Astrocyte of the spinal cord (primary cell): ENCODE measurements around the gene NKX3-2.

Experiments used
- DNase-seq: peaks from one replicate; pipeline ENCODE4 v3.0.0; 2011; ENCODE audit warnings: low read depth, low spot score
- H3K4me3 ChIP-seq: 2 replicates; pipeline ENCODE4 v1.5.1; 2011; ENCODE audit warnings: low read depth, mild to moderate bottlenecking, low read length, moderate library complexity
- CTCF ChIP-seq: IDR thresholded peaks from 2 replicates; pipeline ENCODE4 v1.5.1; 2012; ENCODE audit warnings: low read depth, mild to moderate bottlenecking, low read length, inconsistent platforms
- in situ Hi-C: cut with HindIII; loops from 2 replicates; pipeline ENCODE4 v1.10.0; 2017; ENCODE audit warnings: low sequenced_read_pairs

The NKX3-2 gene

GRCh38 chr4:13538427-13538973, 5.8 kb downstream of the NKX3-2 start:
- in situ Hi-C loops, result no loop called here
- H3K4me3 ChIP-seq, result no peak overlapping the region
- DNase-seq, result no peak
- TF ChIP-seq CTCF, result no peak

GRCh38 chr4:13537832-13538177, 6.5 kb downstream of the NKX3-2 start:
- no peak overlapping the region for H3K4me3 ChIP-seq
- no peak for DNase-seq
- in situ Hi-C loops, result no loop called here
- TF ChIP-seq CTCF, result no peak

- DNase-seq, result no peak
- in situ Hi-C loops, result no loop called here
- H3K4me3 ChIP-seq, result no peak overlapping the region
- no peak for TF ChIP-seq CTCF
These were observed 7.1 kb downstream of the NKX3-2 start for GRCh38 chr4:13537011-13537831.

- H3K4me3 ChIP-seq, result no peak overlapping the region
- DNase-seq, result no peak
- TF ChIP-seq CTCF, result no peak
- in situ Hi-C loops, result no loop called here
These were observed 7.7 kb downstream of the NKX3-2 start for GRCh38 chr4:13536607-13537006.

GRCh38 chr4:13535708-13536361, 8.5 kb downstream of the NKX3-2 start:
- DNase-seq, result no peak
- H3K4me3 ChIP-seq, result no peak overlapping the region
- in situ Hi-C loops, result no loop called here
- no peak for TF ChIP-seq CTCF

- in situ Hi-C loops, result no loop called here
- TF ChIP-seq CTCF, result no peak
- H3K4me3 ChIP-seq, result no peak overlapping the region
- no peak for DNase-seq
These were observed 9.2 kb downstream of the NKX3-2 start for GRCh38 chr4:13535118-13535517.
